ENCODE results near the gene HOXB4. TPM values are rescaled to one million over a fixed set of nuclear protein-coding genes. Genes with fewer than 3 reads are reported as not detected.

The HOXB4 gene
- total RNA-seq, 1 experiment from 2014 or later: 2.0 TPM

DNA sequence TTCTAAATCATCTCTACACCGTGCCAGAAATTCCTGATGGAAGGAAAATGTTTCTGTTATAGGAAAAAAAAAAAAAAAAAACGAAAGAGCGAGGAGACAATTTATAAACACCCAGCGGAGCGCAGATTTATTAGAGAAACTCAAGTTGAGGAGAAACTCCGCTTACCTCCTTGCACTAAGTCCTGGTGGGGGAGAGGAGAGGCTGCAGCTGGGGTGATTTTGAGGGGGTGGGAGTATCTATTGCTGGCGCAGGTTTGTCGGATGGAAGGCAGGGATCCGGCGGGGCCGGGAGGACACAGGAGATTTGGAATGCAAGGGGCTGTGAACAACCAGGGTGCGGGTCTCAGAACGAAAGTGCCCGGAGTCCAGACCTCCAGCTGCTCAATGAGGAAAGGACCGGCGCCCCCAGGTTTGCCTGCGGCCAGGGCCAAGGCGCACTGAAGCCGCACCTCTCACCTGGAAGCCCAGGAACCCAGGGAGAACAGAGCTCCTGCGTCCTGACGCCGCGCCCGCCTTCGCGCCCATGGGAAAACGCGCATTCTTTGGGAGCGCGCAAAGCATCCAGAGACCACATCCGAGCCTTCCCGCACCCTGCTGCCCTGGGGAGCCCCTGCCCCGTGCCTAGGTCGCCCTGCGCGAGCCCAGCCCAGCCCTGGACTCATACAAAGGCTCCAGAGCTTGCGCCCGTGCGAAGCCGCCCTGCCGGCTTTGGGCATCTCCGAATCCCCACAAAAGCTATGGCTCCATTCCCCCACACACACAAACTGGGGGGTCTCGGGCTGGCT, 39.5 kb upstream of the HOXB4 start:
- H3K9me3 ChIP-seq (ENCODE audit: insufficient read depth, low read depth): no peaks in the 10 kb centered on the region
- BruUV-seq (replicated peaks): no TSS peak
- H3K27ac ChIP-seq: no peak overlapping the region
- no peaks in the 10 kb centered on the region for H3K36me3 ChIP-seq (ENCODE audit: low read depth)
- H3K4me1 ChIP-seq (replicated peaks; ENCODE audit: insufficient read depth): peaks cover 9% of the 10 kb centered on the region; the same call in 1 of the 2 replicates
- H4K20me1 ChIP-seq (ENCODE audit: insufficient read depth): no peaks in the 10 kb centered on the region
- no peaks in the 10 kb centered on the region for H3K79me2 ChIP-seq (ENCODE audit: low read depth)
- TF ChIP-seq, protein P1, sequence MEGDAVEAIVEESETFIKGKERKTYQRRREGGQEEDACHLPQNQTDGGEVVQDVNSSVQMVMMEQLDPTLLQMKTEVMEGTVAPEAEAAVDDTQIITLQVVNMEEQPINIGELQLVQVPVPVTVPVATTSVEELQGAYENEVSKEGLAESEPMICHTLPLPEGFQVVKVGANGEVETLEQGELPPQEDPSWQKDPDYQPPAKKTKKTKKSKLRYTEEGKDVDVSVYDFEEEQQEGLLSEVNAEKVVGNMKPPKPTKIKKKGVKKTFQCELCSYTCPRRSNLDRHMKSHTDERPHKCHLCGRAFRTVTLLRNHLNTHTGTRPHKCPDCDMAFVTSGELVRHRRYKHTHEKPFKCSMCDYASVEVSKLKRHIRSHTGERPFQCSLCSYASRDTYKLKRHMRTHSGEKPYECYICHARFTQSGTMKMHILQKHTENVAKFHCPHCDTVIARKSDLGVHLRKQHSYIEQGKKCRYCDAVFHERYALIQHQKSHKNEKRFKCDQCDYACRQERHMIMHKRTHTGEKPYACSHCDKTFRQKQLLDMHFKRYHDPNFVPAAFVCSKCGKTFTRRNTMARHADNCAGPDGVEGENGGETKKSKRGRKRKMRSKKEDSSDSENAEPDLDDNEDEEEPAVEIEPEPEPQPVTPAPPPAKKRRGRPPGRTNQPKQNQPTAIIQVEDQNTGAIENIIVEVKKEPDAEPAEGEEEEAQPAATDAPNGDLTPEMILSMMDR (conservative IDR thresholded peaks at IDR 0.05): no peak
- TF ChIP-seq EZH2 (IDR thresholded peaks at IDR 0.05; ENCODE audit: low read depth): no peak
- no peak overlapping the region for H3K4me3 ChIP-seq
- POLR2A ChIA-PET (ENCODE audit: unreplicated experiment): no interaction called here
- CTCF ChIA-PET: interaction anchor here (1.1 kb wide), 1 partner anchor 402 kb away, joined by 3 read pairs; no protein-coding TSS in a partner anchor
- no peak for DNase-seq
- H3F3A ChIP-seq (ENCODE audit: insufficient read depth, low read depth): no peaks in the 10 kb centered on the region
- no peaks in the 10 kb centered on the region for H3K9me2 ChIP-seq (ENCODE audit: insufficient read depth)
- intact Hi-C loops (cut with micrococcal nuclease; ENCODE audit: unreplicated experiment): loop anchor here (1.0 to 10.0 kb wide), 8 partner anchors 265 to 673 kb away; partner anchors contain the start of gene PNPO
- no peak overlapping the region for H2AFZ ChIP-seq
- no peaks in the 10 kb centered on the region for H3K27me3 ChIP-seq (ENCODE audit: insufficient read depth, low read depth)
- no peak overlapping the region for H3K4me2 ChIP-seq

DNA sequence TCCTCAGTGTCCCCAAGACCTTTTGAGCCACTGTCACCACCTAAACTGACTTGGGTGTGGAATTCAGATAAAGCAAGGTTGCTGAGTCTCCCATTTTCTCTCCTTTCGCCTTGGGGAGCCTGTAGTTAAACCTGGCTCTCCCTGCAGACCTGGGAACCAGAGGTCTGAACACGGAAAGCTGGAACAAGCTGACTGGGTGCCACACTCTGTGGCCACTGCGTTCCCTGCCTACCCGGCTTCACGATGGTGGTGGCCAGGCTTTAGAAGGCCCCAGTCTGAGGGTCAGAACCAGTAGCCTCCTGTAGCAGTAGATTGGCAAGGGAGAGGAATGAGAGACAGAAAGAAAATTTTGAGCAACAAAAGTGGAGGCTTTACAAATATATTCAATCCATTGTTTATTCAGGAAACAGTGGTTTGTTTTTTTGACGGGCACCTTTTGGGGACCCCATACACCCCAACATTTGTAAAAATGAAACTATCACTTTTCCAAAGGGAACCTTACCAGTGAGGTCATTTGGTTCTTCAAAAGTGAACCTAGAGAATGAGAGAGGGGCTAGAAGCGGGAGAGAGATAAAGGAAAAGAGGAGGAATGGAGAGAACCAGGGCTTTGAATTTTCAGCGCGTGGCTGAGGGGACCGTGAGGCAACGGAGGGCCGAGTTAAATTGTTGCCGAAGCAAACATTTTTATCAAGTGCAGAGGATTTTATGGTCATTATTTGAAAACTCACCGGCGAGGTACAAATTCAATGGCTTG, 38.7 kb upstream of the HOXB4 start:
- no peaks in the 10 kb centered on the region for H3K9me3 ChIP-seq (ENCODE audit: insufficient read depth, low read depth)
- H3K4me2 ChIP-seq: no peak overlapping the region
- BruUV-seq (replicated peaks): no TSS peak
- DNase-seq: no peak
- H3K4me3 ChIP-seq: no peak overlapping the region
- no peaks in the 10 kb centered on the region for H3K27me3 ChIP-seq (ENCODE audit: insufficient read depth, low read depth)
- H3K36me3 ChIP-seq (ENCODE audit: low read depth): no peaks in the 10 kb centered on the region
- no peaks in the 10 kb centered on the region for H4K20me1 ChIP-seq (ENCODE audit: insufficient read depth)
- intact Hi-C loops (cut with micrococcal nuclease; ENCODE audit: unreplicated experiment): loop anchor here (5.0 to 10.0 kb wide), 4 partner anchors 265 to 672 kb away; partner anchors contain the start of gene PNPO
- H3K9me2 ChIP-seq (ENCODE audit: insufficient read depth): no peaks in the 10 kb centered on the region
- H3K27ac ChIP-seq: no peak overlapping the region
- no peaks in the 10 kb centered on the region for H3F3A ChIP-seq (ENCODE audit: insufficient read depth, low read depth)
- ChIA-PET CTCF (no interaction called here), POLR2A (ENCODE audit: unreplicated experiment) (no interaction called here)
- no peaks in the 10 kb centered on the region for H3K79me2 ChIP-seq (ENCODE audit: low read depth)
- H3K4me1 ChIP-seq (replicated peaks; ENCODE audit: insufficient read depth): peaks cover 9% of the 10 kb centered on the region; the same call in 1 of the 2 replicates
- no peak overlapping the region for H2AFZ ChIP-seq
- no peak for TF ChIP-seq EZH2 (IDR thresholded peaks at IDR 0.05; ENCODE audit: low read depth)
- TF ChIP-seq, protein P1 (conservative IDR thresholded peaks at IDR 0.05): no peak

DNA sequence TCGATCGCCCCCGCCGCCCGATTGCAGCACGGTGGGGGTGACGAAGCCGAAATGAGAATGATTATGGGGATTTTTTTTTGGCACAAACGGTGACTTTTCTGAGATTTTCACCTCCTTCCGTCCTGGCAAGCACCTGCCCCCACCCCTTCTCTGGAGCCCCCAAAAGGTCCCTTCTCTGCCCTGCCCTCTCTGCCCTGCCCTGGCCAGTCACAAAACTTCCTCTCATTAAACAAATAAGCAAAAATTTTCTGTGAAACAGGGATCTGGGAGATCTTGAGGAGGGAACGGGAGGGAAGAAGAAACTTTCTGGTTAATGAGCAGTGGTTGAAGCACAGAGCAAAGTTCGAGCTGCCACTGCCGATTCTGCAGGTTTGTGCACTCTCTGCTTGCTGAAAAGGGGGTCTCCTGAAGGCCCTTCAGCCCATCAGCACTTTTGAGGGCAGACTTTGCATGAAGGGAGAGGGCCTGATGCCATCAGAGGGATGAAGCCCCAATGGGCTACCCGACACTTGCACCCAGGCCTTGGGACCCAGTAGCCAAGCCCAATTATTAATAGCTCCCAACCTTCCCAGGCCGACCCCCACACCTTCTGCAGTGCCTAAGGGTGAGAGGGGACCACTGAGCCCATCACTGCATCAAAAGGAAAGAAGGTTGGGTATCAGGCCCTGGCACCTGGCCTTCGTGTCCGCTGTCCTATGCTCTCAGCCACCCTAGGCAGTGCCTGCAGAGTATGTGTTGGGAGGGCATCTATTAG, 38.0 kb upstream of the HOXB4 start:
- ChIA-PET POLR2A (ENCODE audit: unreplicated experiment) (no interaction called here), CTCF (no interaction called here)
- no peaks in the 10 kb centered on the region for H3K9me3 ChIP-seq (ENCODE audit: insufficient read depth, low read depth)
- intact Hi-C loops (cut with micrococcal nuclease; ENCODE audit: unreplicated experiment): loop anchor here (5.0 to 10.0 kb wide), 4 partner anchors 264 to 671 kb away; partner anchors contain the start of gene PNPO
- no peak overlapping the region for H2AFZ ChIP-seq
- H3K4me3 ChIP-seq: no peak overlapping the region
- no peaks in the 10 kb centered on the region for H3K79me2 ChIP-seq (ENCODE audit: low read depth)
- no peaks in the 10 kb centered on the region for H3K9me2 ChIP-seq (ENCODE audit: insufficient read depth)
- no TSS peak for BruUV-seq (replicated peaks)
- no peak for TF ChIP-seq EZH2 (IDR thresholded peaks at IDR 0.05; ENCODE audit: low read depth)
- TF ChIP-seq, protein P1 (conservative IDR thresholded peaks at IDR 0.05): no peak
- no peaks in the 10 kb centered on the region for H3K36me3 ChIP-seq (ENCODE audit: low read depth)
- H3F3A ChIP-seq (ENCODE audit: insufficient read depth, low read depth): no peaks in the 10 kb centered on the region
- no peaks in the 10 kb centered on the region for H4K20me1 ChIP-seq (ENCODE audit: insufficient read depth)
- no peak for DNase-seq
- H3K4me1 ChIP-seq (replicated peaks; ENCODE audit: insufficient read depth): peaks cover 9% of the 10 kb centered on the region; the same call in 1 of the 2 replicates
- no peak overlapping the region for H3K27ac ChIP-seq
- no peaks in the 10 kb centered on the region for H3K27me3 ChIP-seq (ENCODE audit: insufficient read depth, low read depth)
- H3K4me2 ChIP-seq: no peak overlapping the region

Measured in PC-9 (cell line).